Suprapubic skin (tissue), 4 donors: ENCODE measurements around the gene RNF214. TPM values are rescaled to one million over a fixed set of nuclear protein-coding genes. Genes with fewer than 3 reads are reported as not detected.

Experiments
- DNase-seq, 2 donors: peaks; one replicate each; pipeline ENCODE4 v3.0.0-alpha.2; 2019; ENCODE audit warnings: low spot score in 2 of 2
- H3K27ac ChIP-seq: fragments of 200-600 bp; sonication (generic); one replicate; pipeline ENCODE4 v1.5.1; 2019
- H3K27me3 ChIP-seq: fragments of 200-600 bp; sonication (generic); one replicate; pipeline ENCODE4 v1.5.1; 2019
- H3K36me3 ChIP-seq: fragments of 200-600 bp; sonication (generic); one replicate; pipeline ENCODE4 v1.5.1; 2019
- H3K4me1 ChIP-seq: fragments of 200-600 bp; sonication (generic); one replicate; pipeline ENCODE4 v1.5.1; 2019
- H3K4me3 ChIP-seq: fragments of 200-600 bp; sonication (generic); one replicate; pipeline ENCODE4 v1.5.1; 2019; ENCODE audit warnings: mild to moderate bottlenecking
- H3K9me3 ChIP-seq: fragments of 200-600 bp; sonication (generic); one replicate; pipeline ENCODE4 v1.5.1; 2019
- CTCF ChIP-seq, 2 donors: fragments of 200-600 bp in 1 of 2; fragments of 450-650 bp in 1 of 2; sonication (generic) in 1 of 2; IDR thresholded peaks; one replicate each; pipeline ENCODE4 v1.5.1; 2016 to 2019; ENCODE audit warnings: antibody characterized with exemption in 2 of 2, mild to moderate bottlenecking in 1 of 2, moderate library complexity in 1 of 2
- EP300 ChIP-seq: sonication (generic); formaldehyde crosslinking; IDR thresholded peaks from one replicate; pipeline ENCODE4 v1.6.1; 2017; ENCODE audit warnings: antibody characterized with exemption
- POLR2A ChIP-seq, 2 donors: fragments of 450-650 bp; IDR thresholded peaks; one replicate each; pipeline ENCODE4 v1.6.1; 2017; ENCODE audit warnings: antibody characterized with exemption in 2 of 2, mild to moderate bottlenecking in 2 of 2, moderate library complexity in 2 of 2
- POLR2AphosphoS5 ChIP-seq, 3 donors: sonication (generic); formaldehyde crosslinking; IDR thresholded peaks; one replicate each; pipeline ENCODE4 v1.6.1; 2017; ENCODE audit warnings: antibody characterized with exemption in 3 of 3
- WGBS: methylation state at CpG from one replicate; pipeline ENCODE4 v1.1.5; 2018; 5-methylcytosine and 5-hydroxymethylcytosine counted together
- total RNA-seq, 4 donors: library from RNA; depleted of rRNA; stranded (reverse); fragments of >200 nt; gene quantifications; one replicate each; pipeline ENCODE4 v1.1.0, GENCODE V29; 2016

RNF214 gene
- total RNA-seq, 4 donors from 2014 or later, result 6.7 to 22.9 (median 12.2) TPM

GRCh38 chr11:117220999-117221774 is 11.3 kb upstream of the RNF214 start:
- WGBS, result 55% methylated on average over 7 of the region's 7 CpGs
- no peaks in the 10 kb centered on the region for H3K27me3 ChIP-seq
- DNase-seq, result no peak
- no peak overlapping the region for H3K4me3 ChIP-seq
- H3K36me3 ChIP-seq, result peaks cover 86% of the 10 kb centered on the region
- no peaks in the 10 kb centered on the region for H3K9me3 ChIP-seq
- TF ChIP-seq EP300 (no peak), CTCF (IDR thresholded peaks at IDR 0.05) (no peak), POLR2A (IDR thresholded peaks at IDR 0.05) (no peak), POLR2AphosphoS5 (IDR thresholded peaks at IDR 0.05) (no peak)
- H3K27ac ChIP-seq, result peak overlapping the region; percentile 84
- peaks cover 42% of the 10 kb centered on the region for H3K4me1 ChIP-seq

- no peak overlapping the region for H3K4me3 ChIP-seq
- peaks cover 43% of the 10 kb centered on the region for H3K4me1 ChIP-seq
- H3K9me3 ChIP-seq, result no peaks in the 10 kb centered on the region
- TF ChIP-seq POLR2AphosphoS5 (IDR thresholded peaks at IDR 0.05), result no peak
- TF ChIP-seq POLR2A (IDR thresholded peaks at IDR 0.05), result no peak
- no peak for TF ChIP-seq CTCF (IDR thresholded peaks at IDR 0.05)
- no peak for TF ChIP-seq EP300
- DNase-seq, result peak; percentile 70 to 82
- peaks cover 82% of the 10 kb centered on the region for H3K36me3 ChIP-seq
- WGBS, result 53% methylated on average over 7 of the region's 7 CpGs
- H3K27me3 ChIP-seq, result no peaks in the 10 kb centered on the region
- peak overlapping the region; percentile 84 for H3K27ac ChIP-seq
These were observed 10.5 kb upstream of the RNF214 start for GRCh38 chr11:117221775-117222517.

- no peak overlapping the region for H3K4me3 ChIP-seq
- WGBS, result 90% methylated on average over 14 of the region's 14 CpGs
- no peaks in the 10 kb centered on the region for H3K27me3 ChIP-seq
- TF ChIP-seq POLR2A (IDR thresholded peaks at IDR 0.05) (no peak), POLR2AphosphoS5 (IDR thresholded peaks at IDR 0.05) (no peak), EP300 (no peak), CTCF (IDR thresholded peaks at IDR 0.05) (no peak)
- H3K9me3 ChIP-seq, result no peaks in the 10 kb centered on the region
- H3K36me3 ChIP-seq, result peaks cover 82% of the 10 kb centered on the region
- peak overlapping the region; percentile 84 for H3K27ac ChIP-seq
- peaks cover 43% of the 10 kb centered on the region for H3K4me1 ChIP-seq
- DNase-seq, result peak; percentile 38 to 40
These were observed 9.3 kb upstream of the RNF214 start for GRCh38 chr11:117222991-117223740.

GRCh38 chr11:117223741-117224689 is 8.5 kb upstream of the RNF214 start:
- Histone ChIP-seq H3K27me3 (no peaks in the 10 kb centered on the region), H3K4me1 (peaks cover 45% of the 10 kb centered on the region), H3K4me3 (no peak overlapping the region), H3K36me3 (peaks cover 82% of the 10 kb centered on the region), H3K27ac (no peak overlapping the region), H3K9me3 (no peaks in the 10 kb centered on the region)
- 77% methylated on average over 14 of the region's 17 CpGs for WGBS
- peak; percentile 44 to 72 for DNase-seq
- no peak for TF ChIP-seq POLR2AphosphoS5 (IDR thresholded peaks at IDR 0.05)
- TF ChIP-seq CTCF (IDR thresholded peaks at IDR 0.05), result no peak
- no peak for TF ChIP-seq POLR2A (IDR thresholded peaks at IDR 0.05)
- TF ChIP-seq EP300, result no peak
